Erythroblast (primary cell): ENCODE results near the gene URAD.

Experiments used
- GATA1 ChIP-seq: IDR thresholded peaks from 2 replicates; pipeline ENCODE4 v1.6.1; 2011; ENCODE audit warnings: low read depth, mild to moderate bottlenecking, control low read depth, low read length, moderate library complexity
- POLR2A ChIP-seq: IDR thresholded peaks from 2 replicates; pipeline ENCODE4 v1.6.1; 2011; ENCODE audit warnings: mild to moderate bottlenecking, low read length

- TF ChIP-seq POLR2A (no peak), GATA1 (no peak)
Observed at GRCh38 chr13:27963491-27963890, 25.0 kb downstream of the URAD start.
